CD14-positive monocyte (primary cell): ENCODE results near the gene SLCO2A1. TPM values are rescaled to one million over a fixed set of nuclear protein-coding genes. Genes with fewer than 3 reads are reported as not detected.

Experiments
- DNase-seq, 3 donors: peaks; one replicate each; pipeline ENCODE4 v3.0.0-alpha.2; 2011 to 2022
- H2AFZ ChIP-seq: 2 replicates; pipeline ENCODE4 v1.6.0; 2012; ENCODE audit warnings: mild to moderate bottlenecking, low read depth, low read length, inconsistent platforms; ENCODE audit not compliant: insufficient read depth, poor library complexity, severe bottlenecking
- H3K27ac ChIP-seq, 2 donors: 1 replicate in 1 of 2; 2 replicates in 1 of 2; pipeline ENCODE4 v1.5.1; 2012 to 2013; ENCODE audit warnings: low read length in 2 of 2, control low read depth in 1 of 2, inconsistent platforms in 1 of 2, low read depth in 1 of 2, mild to moderate bottlenecking in 1 of 2
- H3K27me3 ChIP-seq, 2 donors: one replicate each; pipeline versions ENCODE4 v1.6.0 to v1.6.1; 2011 to 2013; ENCODE audit warnings: low read length in 2 of 2; ENCODE audit not compliant: control insufficient read depth in 2 of 2, insufficient read depth in 2 of 2
- H3K36me3 ChIP-seq, 2 donors: replicated peaks in 1 of 2; 1 replicate in 1 of 2; 2 replicates in 1 of 2; pipeline versions ENCODE4 v1.5.1 to v1.6.1; 2012 to 2013; ENCODE audit warnings: low read length in 2 of 2, control low read depth in 1 of 2, inconsistent platforms in 1 of 2, mild to moderate bottlenecking in 1 of 2; ENCODE audit not compliant: insufficient read depth in 2 of 2, control insufficient read depth in 1 of 2
- H3K4me1 ChIP-seq, 2 donors: 1 replicate in 1 of 2; 2 replicates in 1 of 2; pipeline versions ENCODE4 v1.5.1 to v1.6.1; 2012 to 2013; ENCODE audit warnings: low read length in 2 of 2, control low read depth in 1 of 2, inconsistent platforms in 1 of 2, mild to moderate bottlenecking in 1 of 2, moderate library complexity in 1 of 2; ENCODE audit not compliant: insufficient read depth in 2 of 2, control insufficient read depth in 1 of 2
- H3K4me2 ChIP-seq: replicated peaks from 2 replicates; pipeline ENCODE3; 2012; ENCODE audit warnings: low read length, moderate library complexity, mild to moderate bottlenecking; ENCODE audit not compliant: poor library complexity, severe bottlenecking; ENCODE audit errors: extremely low read depth
- H3K4me3 ChIP-seq, 3 experiments: fragments of 200-600 bp in 1 of 3; sonication (generic) in 1 of 3; replicated peaks in 1 of 3; 1 replicate in 2 of 3; 2 replicates in 1 of 3; pipeline ENCODE4 v1.5.1; 2011 to 2013; ENCODE audit warnings: low read length in 3 of 3, mild to moderate bottlenecking in 3 of 3, control low read depth in 2 of 3, low read depth in 2 of 3, inconsistent platforms in 1 of 3, moderate library complexity in 1 of 3
- H3K79me2 ChIP-seq: 2 replicates; pipeline ENCODE4 v1.6.0; 2012; ENCODE audit warnings: mild to moderate bottlenecking, control low read depth, inconsistent platforms, low read length, moderate library complexity; ENCODE audit not compliant: insufficient read depth
- H3K9ac ChIP-seq: 2 replicates; pipeline ENCODE4 v1.6.0; 2017; ENCODE audit warnings: low read length, mild to moderate bottlenecking; ENCODE audit not compliant: insufficient read depth, poor library complexity, severe bottlenecking
- H3K9me3 ChIP-seq, 2 donors: replicated peaks in 1 of 2; 1 replicate in 1 of 2; 2 replicates in 1 of 2; pipeline versions ENCODE4 v1.5.1 to v1.6.1; 2012 to 2013; ENCODE audit warnings: low read length in 2 of 2, control low read depth in 1 of 2; ENCODE audit not compliant: control insufficient read depth in 1 of 2, insufficient read depth in 1 of 2
- H4K20me1 ChIP-seq: 2 replicates; pipeline ENCODE4 v1.6.0; 2012; ENCODE audit warnings: mild to moderate bottlenecking, low read length, control low read depth, moderate library complexity; ENCODE audit not compliant: insufficient read depth
- H3K27ac Mint-ChIP-seq, 7 donors: one replicate each; pipeline ENCODE4 v1.8.0; 2020; ENCODE audit warnings: mild to moderate bottlenecking in 7 of 7, mixed read lengths in 7 of 7, moderate library complexity in 6 of 7, inconsistent platforms in 2 of 7
- H3K27me3 Mint-ChIP-seq, 3 donors: one replicate each; pipeline ENCODE4 v1.8.0; 2021 to 2022; ENCODE audit warnings: low read depth in 3 of 3, mild to moderate bottlenecking in 3 of 3, mixed read lengths in 3 of 3, moderate library complexity in 3 of 3, inconsistent platforms in 1 of 3
- H3K36me3 Mint-ChIP-seq, 2 donors: one replicate each; pipeline ENCODE4 v1.8.0; 2020; ENCODE audit warnings: mixed read lengths in 2 of 2, inconsistent platforms in 1 of 2, mild to moderate bottlenecking in 1 of 2
- H3K4me1 Mint-ChIP-seq: one replicate; pipeline ENCODE4 v1.8.0; 2020; ENCODE audit warnings: mild to moderate bottlenecking, mixed read lengths
- H3K4me3 Mint-ChIP-seq, 2 donors: one replicate each; pipeline ENCODE4 v1.8.0; 2020; ENCODE audit warnings: mild to moderate bottlenecking in 2 of 2, mixed read lengths in 2 of 2, moderate library complexity in 1 of 2
- H3K9me3 Mint-ChIP-seq, 7 donors: one replicate each; pipeline ENCODE4 v1.8.0; 2020 to 2022; ENCODE audit warnings: mixed read lengths in 7 of 7, mild to moderate bottlenecking in 6 of 7, moderate library complexity in 6 of 7, inconsistent platforms in 2 of 7
- CTCF ChIP-seq: fragments of 200-600 bp; IDR thresholded peaks from one replicate; pipeline ENCODE4 v1.8.0; 2022; ENCODE audit warnings: antibody characterized with exemption, mild to moderate bottlenecking
- WGBS: methylation state at CpG from one replicate; pipeline ENCODE4 v1.1.5; 2013; ENCODE audit warnings: missing lambda C conversion rate; ENCODE audit not compliant: insufficient coverage; 5-methylcytosine and 5-hydroxymethylcytosine counted together
- intact Hi-C, 2 donors: fragments of 100-400 bp; cut with micrococcal nuclease; formaldehyde crosslinking; loops; one replicate each; pipeline versions ENCODE4 v1.15.0 to v1.15.1; 2023
- polyA plus RNA-seq, 3 donors: library from polyadenylated mRNA; depleted of rRNA in 1 of 3; unstranded in 2 of 3; stranded (reverse) in 1 of 3; fragments of 300-500 nt in 2 of 3; fragments of >200 nt in 1 of 3; fragmentation: Illumina TruSeq in 2 of 3; gene quantifications; 1 replicate in 2 of 3; 2 replicates in 1 of 3; pipeline ENCODE4 v1.2.3, GENCODE V29; 2012 to 2021

The SLCO2A1 gene
- polyA plus RNA-seq, 3 donors, result 0.12 TPM; not detected in 2

DNA sequence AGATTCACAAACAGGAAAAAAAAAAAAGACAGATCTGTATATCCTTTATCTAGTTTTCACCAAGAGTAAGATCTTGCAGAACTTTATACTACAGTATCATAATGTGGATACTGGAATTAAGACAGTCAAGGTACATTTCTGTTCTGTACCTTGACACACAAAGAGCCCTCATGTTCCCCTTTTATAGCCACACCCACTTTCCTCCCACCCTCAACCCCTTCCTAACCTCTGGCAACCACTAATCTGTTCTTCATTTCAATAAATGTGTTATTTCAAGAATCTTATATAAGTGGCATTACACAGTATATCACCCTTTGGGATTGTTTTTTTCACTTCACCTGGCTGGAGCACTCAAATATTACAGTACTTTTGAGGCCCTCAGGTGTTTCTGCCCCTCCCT, 130.4 kb downstream of the SLCO2A1 start:
- DNase-seq, result no peak
- Histone ChIP-seq H3K4me2 (no peak overlapping the region), H3K9me3 (peaks cover 0 to 5% of the 10 kb centered on the region in 2 donors), H3K27ac (no peak overlapping the region), H3K9ac (no peak overlapping the region), H4K20me1 (no peaks in the 10 kb centered on the region), H2AFZ (no peak overlapping the region), H3K36me3 (no peaks in the 10 kb centered on the region), H3K27me3 (peaks cover 19 to 32% of the 10 kb centered on the region in 2 donors), H3K4me1 (peaks cover 0 to 3% of the 10 kb centered on the region in 2 donors), H3K4me3 (no peak overlapping the region), H3K79me2 (no peaks in the 10 kb centered on the region)
- no peak for TF ChIP-seq CTCF
- peaks cover 0 to 3% (median 0%) of the 10 kb centered on the region in 7 donors for H3K9me3 Mint-ChIP-seq
- H3K4me1 Mint-ChIP-seq, result peaks cover 4% of the 10 kb centered on the region
- no peaks in the 10 kb centered on the region for H3K36me3 Mint-ChIP-seq
- H3K4me3 Mint-ChIP-seq, result no peak overlapping the region
- H3K27ac Mint-ChIP-seq, result no peak overlapping the region
- intact Hi-C loops, result no loop called here
- peaks cover 32 to 43% (median 42%) of the 10 kb centered on the region in 3 donors for H3K27me3 Mint-ChIP-seq

DNA sequence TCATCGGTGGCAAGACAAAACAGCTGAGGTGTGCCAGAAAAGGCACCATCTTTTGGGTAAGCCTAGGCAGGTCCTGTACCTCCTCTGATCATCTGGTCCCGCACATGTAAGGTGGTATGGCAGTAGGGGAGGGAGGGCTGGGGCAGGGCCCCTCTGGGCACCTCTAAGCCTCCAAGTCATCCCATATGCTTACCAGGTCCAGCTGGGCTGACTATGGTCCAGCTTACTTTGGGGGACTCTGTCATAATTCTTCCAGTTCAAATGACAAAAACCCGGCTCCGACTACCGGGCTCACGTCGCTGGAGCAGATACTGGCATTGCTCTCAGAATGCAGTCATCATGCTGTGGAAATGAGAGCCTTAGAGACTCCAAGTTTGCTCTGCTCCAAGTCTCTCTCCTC, 132.2 kb downstream of the SLCO2A1 start:
- H3K4me1 ChIP-seq, result peaks cover 0 to 3% of the 10 kb centered on the region in 2 donors
- TF ChIP-seq CTCF, result no peak
- no peak for DNase-seq
- no peaks in the 10 kb centered on the region for H4K20me1 ChIP-seq
- 100% methylated on average over 5 of the region's 7 CpGs for WGBS
- H3K4me3 ChIP-seq, result no peak overlapping the region
- H3K36me3 ChIP-seq, result no peaks in the 10 kb centered on the region
- Mint-ChIP-seq H3K36me3 (no peaks in the 10 kb centered on the region), H3K9me3 (peaks cover 0 to 2% (median 0%) of the 10 kb centered on the region in 7 donors), H3K4me3 (no peak overlapping the region), H3K27me3 (peaks cover 44 to 58% (median 50%) of the 10 kb centered on the region in 3 donors), H3K27ac (no peak overlapping the region), H3K4me1 (peaks cover 4% of the 10 kb centered on the region)
- no peak overlapping the region for H3K4me2 ChIP-seq
- intact Hi-C loops, result no loop called here
- H3K27ac ChIP-seq, result no peak overlapping the region
- H3K79me2 ChIP-seq, result no peaks in the 10 kb centered on the region
- H3K9me3 ChIP-seq, result peaks cover 0 to 9% of the 10 kb centered on the region in 2 donors
- no peak overlapping the region for H2AFZ ChIP-seq
- peaks cover 26 to 46% of the 10 kb centered on the region in 2 donors for H3K27me3 ChIP-seq
- no peak overlapping the region for H3K9ac ChIP-seq
